ENCODE measurements around the gene CREBBP. TPM values are rescaled to one million over a fixed set of nuclear protein-coding genes. Genes with fewer than 3 reads are reported as not detected.
A peak's percentile ranks its signal among the peaks of the same experiment; 100 is the strongest.

Gene CREBBP
- total and polyA plus RNA-seq, 9 of the 15 experiments (the other 6 are each of a cell fraction or from before 2014, with no cell fraction given): 0.70 to 24.8 (median 5.6) TPM

DNA sequence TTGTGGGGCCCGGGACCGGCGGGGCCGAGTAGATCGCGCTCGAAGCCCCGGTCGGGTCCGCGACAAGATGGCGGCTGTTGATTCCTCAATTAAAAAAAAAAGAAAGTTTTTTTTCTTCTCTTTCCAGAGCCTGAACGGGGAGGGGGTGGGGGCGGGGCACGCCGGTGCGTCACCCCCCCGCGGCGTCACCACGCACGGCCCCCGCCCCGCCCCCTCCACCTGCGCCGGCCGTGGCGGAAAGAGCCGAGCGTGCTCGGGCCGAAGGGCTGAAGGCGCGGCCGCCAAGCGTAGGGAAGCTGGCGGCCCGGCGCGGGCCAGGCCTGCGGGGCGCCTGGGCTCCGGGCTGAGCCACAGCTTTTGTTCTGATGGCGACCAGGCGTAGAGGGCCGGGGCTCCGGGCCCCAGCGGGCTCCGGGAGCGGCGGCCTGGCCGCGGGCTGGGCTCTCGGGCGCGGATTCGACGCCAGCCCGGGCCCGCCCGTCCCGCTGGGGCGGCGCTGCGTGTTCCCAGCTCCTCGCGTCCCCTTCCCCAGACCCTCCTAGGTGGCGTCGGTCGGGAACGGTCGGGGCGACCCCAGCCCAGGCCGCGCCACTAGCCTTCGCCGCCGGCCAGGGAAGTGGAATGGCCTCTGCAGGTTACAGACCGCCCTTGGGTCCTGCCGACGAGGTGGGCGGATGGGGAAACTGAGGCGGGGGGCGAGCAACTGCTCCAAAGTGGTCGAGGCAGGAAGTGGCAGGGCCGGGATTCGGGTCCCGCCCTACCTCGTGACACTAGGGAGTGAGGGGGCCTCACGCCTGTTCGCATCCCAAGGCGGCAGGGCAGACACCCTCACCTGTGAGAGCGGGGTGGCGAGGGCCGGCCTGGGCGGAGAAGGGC is at the start of gene CREBBP (continued):
- TF ChIP-seq SP2 (IDR thresholded peaks at IDR 0.05; ENCODE audit: extremely low read depth, low read depth, low read length, poor library complexity, severe bottlenecking) (no peak), POLR3G (IDR thresholded peaks at IDR 0.05; ENCODE audit: extremely low read depth, insufficient read length, insufficient replicate concordance) (no peak), POLR2AphosphoS2 (IDR thresholded peaks at IDR 0.05; ENCODE audit: low read length) (no peak), ZNF77 (CRISPR knock-in tag; IDR thresholded peaks at IDR 0.05) (no peak), CBFB (CRISPR knock-in tag; IDR thresholded peaks at IDR 0.05) (no peak), CBFA2T3 (IDR thresholded peaks at IDR 0.05) (no peak), TBP (optimal IDR thresholded peaks at IDR 0.05; ENCODE audit: low read depth, low read length) (peak; percentile 61), FOXM1 (IDR thresholded peaks at IDR 0.05; ENCODE audit: low read depth) (no peak), FOXM1 (CRISPR knock-in tag; IDR thresholded peaks at IDR 0.05; ENCODE audit: low read depth) (no peak), PHF21A (IDR thresholded peaks at IDR 0.05; ENCODE audit: borderline replicate concordance, low read depth) (no peak), DIDO1 (tag; IDR thresholded peaks at IDR 0.05; ENCODE audit: low read depth) (no peak), SRSF9 (IDR thresholded peaks at IDR 0.05; ENCODE audit: borderline replicate concordance, low read depth, low read length) (no peak), SETDB1 (IDR thresholded peaks at IDR 0.05; ENCODE audit: low read length) (no peak), BRCA1 (IDR thresholded peaks at IDR 0.05) (no peak), BRCA1 (CRISPR knock-in tag; IDR thresholded peaks at IDR 0.05) (no peak), MTA3 (IDR thresholded peaks at IDR 0.05; ENCODE audit: borderline replicate concordance) (no peak), EZH2 (IDR thresholded peaks at IDR 0.05; ENCODE audit: borderline replicate concordance, low read depth, low read length) (no peak), SMARCA5 (IDR thresholded peaks at IDR 0.05) (no peak), ZNF41 (CRISPR knock-in tag; conservative IDR thresholded peaks at IDR 0.05) (no peak), CBX5 (IDR thresholded peaks at IDR 0.05; ENCODE audit: borderline replicate concordance, low read depth) (no peak), BMI1 (IDR thresholded peaks at IDR 0.05; ENCODE audit: low read length) (no peak), POLR2G (IDR thresholded peaks at IDR 0.05; ENCODE audit: low read depth, low read length) (peak; percentile 89), NR3C1 (CRISPR knock-in tag; IDR thresholded peaks at IDR 0.05) (no peak), ZNF232 (CRISPR knock-in tag; IDR thresholded peaks at IDR 0.05) (no peak), EHMT2 (IDR thresholded peaks at IDR 0.05) (no peak), RNF2 (IDR thresholded peaks at IDR 0.05) (no peak), RBBP5 (IDR thresholded peaks at IDR 0.05; ENCODE audit: borderline replicate concordance, insufficient read depth, low read length, poor library complexity, severe bottlenecking) (peak; percentile 45), EGR1 (conservative IDR thresholded peaks at IDR 0.05) (peak; percentile 52), MEF2D (tag; conservative IDR thresholded peaks at IDR 0.05; ENCODE audit: low read depth) (no peak), NCOA2 (IDR thresholded peaks at IDR 0.05; ENCODE audit: partially characterized antibody in 2 of 2) (no peak), ERF (CRISPR knock-in tag; IDR thresholded peaks at IDR 0.05) (peak; percentile 36; the same call in 1 of the 2 replicates), PURB (CRISPR knock-in tag; IDR thresholded peaks at IDR 0.05; ENCODE audit: low read depth) (no peak), RBM34 (IDR thresholded peaks at IDR 0.05; ENCODE audit: borderline replicate concordance, insufficient read depth, low read length) (no peak)
- TF ChIP-seq, protein P1, sequence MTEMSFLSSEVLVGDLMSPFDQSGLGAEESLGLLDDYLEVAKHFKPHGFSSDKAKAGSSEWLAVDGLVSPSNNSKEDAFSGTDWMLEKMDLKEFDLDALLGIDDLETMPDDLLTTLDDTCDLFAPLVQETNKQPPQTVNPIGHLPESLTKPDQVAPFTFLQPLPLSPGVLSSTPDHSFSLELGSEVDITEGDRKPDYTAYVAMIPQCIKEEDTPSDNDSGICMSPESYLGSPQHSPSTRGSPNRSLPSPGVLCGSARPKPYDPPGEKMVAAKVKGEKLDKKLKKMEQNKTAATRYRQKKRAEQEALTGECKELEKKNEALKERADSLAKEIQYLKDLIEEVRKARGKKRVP (CRISPR knock-in tag; IDR thresholded peaks at IDR 0.05): no peak

Measured in K562 (cell line).